ENCODE measurements around the gene SMIM5.
A peak's percentile ranks its signal among the peaks of the same experiment; 100 is the strongest.
"Not testable (repeated sequence)": the region's sequence is repeated elsewhere in the genome, so short reads cannot be mapped to it uniquely, and the experiment has no call there.

SMIM5 gene

DNA sequence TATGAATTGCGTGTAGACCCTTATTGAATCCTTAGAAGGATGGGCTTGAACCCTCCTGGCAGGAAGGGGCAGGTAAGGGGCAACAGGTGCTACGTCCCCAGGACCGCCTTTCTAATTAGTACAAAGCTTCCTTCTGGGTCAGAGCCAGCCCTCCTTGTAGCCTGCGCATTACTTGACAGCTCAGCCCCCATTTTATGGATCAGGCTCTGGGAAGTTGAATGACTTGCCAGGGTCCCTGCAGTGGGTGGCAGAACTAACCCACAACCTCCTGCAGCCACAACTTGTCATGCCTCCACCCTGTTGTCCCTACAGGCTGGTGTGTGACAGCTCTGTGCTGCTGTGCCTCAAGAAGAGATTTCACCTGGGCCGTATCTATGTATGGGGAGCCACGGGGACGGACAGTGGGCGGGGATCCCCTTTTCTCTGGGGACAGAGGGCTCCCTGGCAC lies 42.9 kb upstream of the SMIM5 start:
- DNase-seq (ENCODE audit: low read depth): no peak
- no peak overlapping the region for H3K4me3 ChIP-seq (ENCODE audit: low read depth, low read length)
- TF ChIP-seq, protein P1, sequence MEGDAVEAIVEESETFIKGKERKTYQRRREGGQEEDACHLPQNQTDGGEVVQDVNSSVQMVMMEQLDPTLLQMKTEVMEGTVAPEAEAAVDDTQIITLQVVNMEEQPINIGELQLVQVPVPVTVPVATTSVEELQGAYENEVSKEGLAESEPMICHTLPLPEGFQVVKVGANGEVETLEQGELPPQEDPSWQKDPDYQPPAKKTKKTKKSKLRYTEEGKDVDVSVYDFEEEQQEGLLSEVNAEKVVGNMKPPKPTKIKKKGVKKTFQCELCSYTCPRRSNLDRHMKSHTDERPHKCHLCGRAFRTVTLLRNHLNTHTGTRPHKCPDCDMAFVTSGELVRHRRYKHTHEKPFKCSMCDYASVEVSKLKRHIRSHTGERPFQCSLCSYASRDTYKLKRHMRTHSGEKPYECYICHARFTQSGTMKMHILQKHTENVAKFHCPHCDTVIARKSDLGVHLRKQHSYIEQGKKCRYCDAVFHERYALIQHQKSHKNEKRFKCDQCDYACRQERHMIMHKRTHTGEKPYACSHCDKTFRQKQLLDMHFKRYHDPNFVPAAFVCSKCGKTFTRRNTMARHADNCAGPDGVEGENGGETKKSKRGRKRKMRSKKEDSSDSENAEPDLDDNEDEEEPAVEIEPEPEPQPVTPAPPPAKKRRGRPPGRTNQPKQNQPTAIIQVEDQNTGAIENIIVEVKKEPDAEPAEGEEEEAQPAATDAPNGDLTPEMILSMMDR (IDR thresholded peaks at IDR 0.05; ENCODE audit: insufficient read depth, low read depth, low read length, missing control alignments): no peak

DNA sequence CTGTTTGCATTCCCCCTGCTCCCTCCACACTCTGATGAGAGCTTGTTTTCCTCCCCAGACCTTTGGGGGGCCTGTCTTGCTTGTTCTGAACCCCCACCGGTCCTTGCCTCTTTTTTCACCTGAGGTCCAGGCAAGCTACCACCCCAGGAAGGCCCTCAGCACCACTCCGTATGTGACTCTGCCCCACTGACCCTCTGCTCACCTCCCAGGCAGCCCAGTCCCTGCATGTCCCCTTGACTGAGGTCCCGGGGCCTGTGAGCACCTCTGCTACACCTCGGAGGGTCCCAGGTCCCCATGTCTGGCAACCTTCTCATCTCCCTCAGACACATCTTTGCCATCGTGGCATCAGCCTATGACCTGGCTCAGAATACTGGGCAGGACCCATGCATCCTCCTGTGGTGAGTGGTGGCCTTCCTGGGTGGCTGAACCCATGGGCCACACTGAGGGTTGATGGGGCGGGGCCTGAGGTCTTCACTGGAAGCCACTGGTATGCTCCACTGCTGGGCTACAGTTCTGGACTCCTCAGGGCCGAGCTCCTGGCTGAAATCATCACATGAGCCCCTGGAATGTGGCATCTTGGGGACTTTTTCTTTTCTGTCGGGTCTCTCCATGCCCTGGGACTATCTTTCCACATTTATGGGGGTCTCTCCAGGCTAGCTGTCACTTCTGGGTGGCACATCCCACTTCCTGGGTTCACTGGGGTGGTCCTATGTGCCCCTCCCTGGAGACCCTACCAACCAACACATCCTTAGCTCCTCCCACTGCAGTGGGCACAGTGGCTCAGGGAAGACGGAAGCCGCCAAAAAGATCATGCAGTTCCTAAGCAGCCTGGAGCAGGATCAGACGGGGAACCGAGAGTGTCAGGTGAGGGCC lies 42.1 kb upstream of the SMIM5 start:
- no peak for DNase-seq (ENCODE audit: low read depth)
- H3K4me3 ChIP-seq (ENCODE audit: low read depth, low read length): no peak overlapping the region
- TF ChIP-seq, protein P1 (IDR thresholded peaks at IDR 0.05; ENCODE audit: insufficient read depth, low read depth, low read length, missing control alignments): no peak

DNA sequence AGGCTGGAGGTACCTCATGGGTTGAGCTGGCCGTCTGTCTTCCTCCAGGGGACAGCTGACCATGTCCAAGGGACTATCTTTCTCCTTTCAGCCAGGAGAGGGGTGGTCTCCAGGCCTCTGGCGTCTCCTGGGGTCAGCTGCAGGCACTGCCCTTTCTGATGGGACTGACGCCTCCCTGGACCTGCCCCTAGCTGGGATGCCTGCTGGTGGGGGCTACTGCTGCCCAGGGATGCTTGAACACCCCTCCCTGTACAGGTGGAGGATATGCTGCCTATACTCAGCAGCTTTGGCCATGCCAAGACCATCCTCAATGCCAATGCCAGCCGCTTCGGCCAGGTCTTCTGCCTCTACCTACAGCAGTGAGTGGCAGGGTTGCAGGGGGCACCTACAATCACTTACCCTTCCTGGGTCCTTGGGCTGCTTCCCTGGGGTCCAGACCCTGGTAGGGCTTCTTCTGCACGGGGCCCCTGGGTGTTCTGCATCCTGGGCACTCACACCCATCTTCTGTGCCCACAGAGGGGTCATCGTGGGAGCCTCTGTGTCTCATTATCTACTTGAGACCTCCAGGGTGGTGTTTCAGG lies 41.4 kb upstream of the SMIM5 start:
- no peak overlapping the region for H3K4me3 ChIP-seq (ENCODE audit: low read depth, low read length)
- TF ChIP-seq, protein P1 (IDR thresholded peaks at IDR 0.05; ENCODE audit: insufficient read depth, low read depth, low read length, missing control alignments): no peak
- DNase-seq (ENCODE audit: low read depth): no peak

DNA sequence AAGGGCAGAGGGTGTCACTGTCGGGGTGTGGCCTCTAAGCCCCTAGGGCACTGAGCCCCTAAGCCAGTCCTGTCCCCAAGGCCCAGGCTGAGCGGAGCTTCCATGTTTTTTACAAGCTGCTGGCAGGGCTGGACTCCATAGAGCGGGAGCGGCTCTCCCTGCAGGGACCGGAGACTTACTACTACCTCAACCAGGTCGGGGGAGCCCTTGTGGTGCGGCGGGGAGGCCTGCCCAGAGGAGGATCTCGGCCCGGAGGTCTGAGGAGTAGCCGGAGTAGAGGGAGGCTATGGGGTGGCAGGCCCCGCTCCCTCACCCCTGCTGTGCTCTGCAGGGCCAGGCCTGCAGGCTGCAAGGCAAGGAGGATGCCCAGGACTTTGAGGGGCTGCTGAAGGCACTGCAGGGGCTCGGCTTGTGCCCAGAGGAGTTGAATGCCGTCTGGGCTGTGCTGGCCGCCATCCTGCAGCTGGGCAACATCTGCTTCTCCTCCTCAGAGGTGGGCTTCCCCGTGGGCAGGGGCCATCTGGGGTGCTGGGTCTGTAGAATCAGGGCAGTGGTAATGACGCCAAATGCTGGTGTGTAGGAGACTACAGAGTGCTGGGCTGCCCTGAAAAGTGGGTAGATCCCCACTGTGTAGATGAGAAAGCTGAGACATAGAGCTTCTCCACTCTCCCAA lies 40.8 kb upstream of the SMIM5 start:
- no peak overlapping the region for H3K4me3 ChIP-seq (ENCODE audit: low read depth, low read length)
- no peak for DNase-seq (ENCODE audit: low read depth)

DNA sequence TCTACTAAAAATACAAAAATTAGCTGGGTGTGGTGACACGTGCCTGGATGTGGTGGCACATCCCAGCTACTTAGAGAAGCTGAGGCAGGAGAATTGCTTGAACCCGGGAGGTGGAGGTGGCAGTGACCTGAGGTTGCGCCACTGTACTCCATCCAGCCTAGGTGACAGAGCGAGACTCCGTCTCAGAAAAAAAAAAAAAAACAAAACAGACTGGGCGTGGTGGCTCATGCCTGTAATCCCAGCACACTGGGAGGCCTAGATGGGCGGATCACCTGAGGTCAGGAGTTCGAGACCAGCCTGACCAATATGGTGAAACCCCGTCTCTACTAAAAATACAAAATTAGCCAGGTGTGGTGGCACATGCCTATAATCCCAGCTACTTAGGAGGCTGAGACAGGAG lies 39.8 kb upstream of the SMIM5 start:
- H3K4me3 ChIP-seq (ENCODE audit: low read depth, low read length); DNase-seq (ENCODE audit: low read depth): not testable (repeated sequence)

More for the DNA sequence above, 40.8 kb upstream of the SMIM5 start:
- TF ChIP-seq, protein P1 (IDR thresholded peaks at IDR 0.05; ENCODE audit: insufficient read depth, low read depth, low read length, missing control alignments): no peak

DNA sequence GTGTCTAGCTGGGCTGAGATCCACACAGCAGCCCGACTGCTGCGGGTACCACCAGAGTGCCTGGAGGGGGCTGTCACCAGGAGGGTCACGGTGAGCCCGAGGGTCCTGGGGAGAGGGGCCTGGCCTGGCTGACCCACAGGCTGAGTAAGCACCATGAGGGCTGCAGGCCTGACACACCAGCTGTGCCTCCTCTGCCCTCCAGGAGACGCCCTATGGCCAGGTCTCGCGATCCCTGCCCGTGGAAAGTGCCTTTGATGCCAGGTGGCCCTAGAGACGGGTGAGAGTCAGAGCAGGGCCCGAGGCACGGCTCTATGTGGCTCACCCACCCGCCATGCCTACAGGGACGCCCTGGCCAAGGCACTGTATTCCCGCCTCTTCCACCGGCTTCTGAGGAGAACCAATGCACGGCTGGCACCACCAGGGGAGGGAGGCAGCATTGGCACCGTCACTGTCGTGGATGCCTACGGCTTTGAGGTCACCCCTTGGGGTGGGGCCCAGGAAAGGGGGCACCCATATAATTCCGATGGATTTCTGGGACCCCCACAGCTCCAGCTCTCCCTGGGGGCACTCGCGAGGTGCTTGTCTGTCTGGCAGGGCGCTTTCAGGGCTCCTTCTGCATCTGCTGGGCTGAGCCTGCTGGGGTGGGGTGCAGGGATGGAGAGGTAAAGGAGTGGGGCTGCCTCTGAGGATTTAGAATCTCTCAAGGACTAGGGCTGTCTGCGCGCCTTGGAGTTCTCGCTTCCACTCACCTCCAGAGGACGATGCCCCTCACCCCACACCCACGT lies 38.5 kb upstream of the SMIM5 start:
- TF ChIP-seq, protein P1 (IDR thresholded peaks at IDR 0.05; ENCODE audit: insufficient read depth, low read depth, low read length, missing control alignments): peak; percentile 2
- H3K4me3 ChIP-seq (ENCODE audit: low read depth, low read length): no peak overlapping the region
- DNase-seq (ENCODE audit: low read depth): no peak
